HS-5 (cell line): ENCODE measurements around the gene RGS11.
"Not testable (repeated sequence)": the region's sequence is repeated elsewhere in the genome, so short reads cannot be mapped to it uniquely, and the experiment has no call there.

Experiments
- DNase-seq: peaks from one replicate; pipeline ENCODE4 v3.0.0-alpha.2; 2012; ENCODE audit warnings: low read depth

The RGS11 gene

GRCh38 chr16:263182-263774, 12.5 kb downstream of the RGS11 start:
- DNase-seq: no peak

DNA sequence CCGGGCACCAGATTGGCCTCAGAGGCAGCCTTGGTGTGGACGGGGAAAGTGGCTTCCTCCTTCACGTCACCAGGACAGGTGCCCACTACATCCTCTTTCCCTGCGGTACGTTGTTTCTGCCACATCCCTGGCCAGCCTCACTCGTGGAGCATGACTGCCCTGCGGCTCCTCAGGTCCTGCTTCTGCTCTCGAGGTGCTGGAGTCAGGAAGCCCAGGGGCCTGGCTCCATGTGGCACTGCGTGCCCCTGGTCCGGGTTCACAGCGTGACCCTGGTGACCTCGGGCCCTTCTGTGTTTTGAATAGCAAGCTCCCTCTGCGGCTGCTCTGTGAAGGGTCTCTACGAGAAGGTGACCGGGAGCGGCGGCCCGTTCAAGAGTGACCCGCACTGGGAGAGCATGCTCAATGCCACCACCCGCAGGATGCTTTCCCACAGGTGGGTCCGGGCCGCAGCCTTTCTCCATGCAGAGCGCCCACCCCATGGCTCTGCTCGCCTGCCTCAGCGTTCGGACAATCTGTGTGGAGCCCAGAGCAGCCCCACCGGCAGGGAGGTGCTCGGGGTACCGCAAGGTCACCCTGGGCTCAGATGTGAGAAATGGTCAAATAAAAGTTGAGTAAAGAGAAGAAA, 13.5 kb downstream of the RGS11 start:
- no peak for DNase-seq

GRCh38 chr16:261031-261691, 14.6 kb downstream of the RGS11 start:
- DNase-seq: no peak

DNA sequence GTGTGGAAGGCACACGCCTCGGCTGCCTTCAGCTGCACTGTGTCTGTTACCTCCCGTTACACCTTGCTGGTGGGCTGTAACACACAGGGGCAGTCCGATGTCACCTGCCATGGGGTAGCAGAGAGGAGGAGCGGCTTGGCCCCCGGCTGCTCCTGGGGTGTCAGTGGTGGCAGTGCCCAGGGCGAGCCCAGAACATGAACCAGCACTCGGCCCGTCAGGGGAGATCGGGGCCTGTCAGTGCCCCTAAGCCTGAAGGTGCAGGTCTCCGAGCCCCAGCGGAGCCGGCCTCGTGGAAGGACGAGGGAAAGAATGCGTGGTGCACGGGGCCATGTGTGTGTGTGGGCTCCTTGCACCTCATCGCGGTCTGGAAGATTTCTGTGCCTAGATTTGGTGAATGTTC, 15.4 kb downstream of the RGS11 start:
- DNase-seq: no peak

- DNase-seq: no peak
Measured at GRCh38 chr16:259814-260253, 15.9 kb downstream of the RGS11 start.

DNA sequence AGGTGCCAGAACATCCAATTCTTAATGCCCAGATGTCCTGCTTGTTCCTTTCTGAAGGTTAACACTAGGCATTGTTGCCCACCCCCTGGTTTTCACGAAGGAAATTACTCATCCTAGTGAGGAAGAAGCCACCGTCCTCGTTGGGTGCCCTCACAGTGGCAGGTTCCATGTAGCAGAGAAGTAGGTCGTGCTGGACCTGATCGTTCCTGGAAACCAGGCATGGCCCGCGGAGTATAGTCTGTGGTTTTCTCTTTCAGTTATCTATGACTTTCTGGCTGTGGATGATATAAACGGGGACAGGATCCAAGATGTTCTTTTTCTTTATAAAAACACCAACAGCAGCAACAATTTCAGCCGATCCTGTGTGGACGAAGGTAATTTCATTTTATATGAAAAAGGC, 16.5 kb downstream of the RGS11 start:
- DNase-seq: no peak

GRCh38 chr16:258091-258490, 17.7 kb downstream of the RGS11 start:
- not testable (repeated sequence) for DNase-seq

GRCh38 chr16:255183-255582, 20.6 kb downstream of the RGS11 start:
- DNase-seq: no peak

DNA sequence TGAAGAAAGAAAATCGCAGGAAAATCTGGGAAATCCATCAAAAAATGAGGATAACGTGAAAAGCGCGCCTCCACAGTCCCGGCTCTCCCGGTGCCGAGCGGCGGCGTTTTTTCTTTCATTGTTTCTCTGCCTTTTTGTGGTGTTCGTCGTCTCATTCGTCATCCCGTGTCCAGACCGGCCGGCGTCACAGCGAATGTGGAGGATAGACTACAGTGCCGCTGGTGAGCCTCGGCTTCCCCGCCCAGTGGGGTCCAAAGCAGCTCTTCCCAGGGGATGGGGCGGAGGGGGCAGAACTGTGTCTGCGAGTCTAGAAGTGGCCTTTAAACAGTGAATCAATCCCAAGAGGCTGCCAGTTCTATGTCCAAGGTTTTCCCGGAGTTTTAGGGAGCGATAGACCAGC, 21.3 kb downstream of the RGS11 start:
- no peak for DNase-seq

DNA sequence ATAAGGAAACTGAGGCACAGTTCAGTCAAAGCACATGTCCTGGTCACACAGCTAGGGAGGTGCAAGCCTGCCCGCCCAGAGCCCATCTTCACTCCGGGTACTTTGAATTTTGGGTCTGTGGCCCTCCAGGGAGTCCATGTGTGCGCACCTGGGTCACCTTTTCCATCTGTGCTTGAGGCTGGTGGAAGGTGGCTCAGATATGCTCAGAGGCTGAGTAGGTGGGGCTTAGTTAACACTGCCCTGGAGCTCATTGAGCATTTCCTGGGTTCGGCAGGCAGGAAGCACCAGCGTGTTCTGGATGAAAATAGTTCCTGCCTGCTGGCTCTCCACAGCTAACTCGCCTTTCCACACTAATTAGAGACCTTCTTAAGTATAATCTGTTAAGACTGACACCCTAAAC, 21.9 kb downstream of the RGS11 start:
- DNase-seq: no peak

DNA sequence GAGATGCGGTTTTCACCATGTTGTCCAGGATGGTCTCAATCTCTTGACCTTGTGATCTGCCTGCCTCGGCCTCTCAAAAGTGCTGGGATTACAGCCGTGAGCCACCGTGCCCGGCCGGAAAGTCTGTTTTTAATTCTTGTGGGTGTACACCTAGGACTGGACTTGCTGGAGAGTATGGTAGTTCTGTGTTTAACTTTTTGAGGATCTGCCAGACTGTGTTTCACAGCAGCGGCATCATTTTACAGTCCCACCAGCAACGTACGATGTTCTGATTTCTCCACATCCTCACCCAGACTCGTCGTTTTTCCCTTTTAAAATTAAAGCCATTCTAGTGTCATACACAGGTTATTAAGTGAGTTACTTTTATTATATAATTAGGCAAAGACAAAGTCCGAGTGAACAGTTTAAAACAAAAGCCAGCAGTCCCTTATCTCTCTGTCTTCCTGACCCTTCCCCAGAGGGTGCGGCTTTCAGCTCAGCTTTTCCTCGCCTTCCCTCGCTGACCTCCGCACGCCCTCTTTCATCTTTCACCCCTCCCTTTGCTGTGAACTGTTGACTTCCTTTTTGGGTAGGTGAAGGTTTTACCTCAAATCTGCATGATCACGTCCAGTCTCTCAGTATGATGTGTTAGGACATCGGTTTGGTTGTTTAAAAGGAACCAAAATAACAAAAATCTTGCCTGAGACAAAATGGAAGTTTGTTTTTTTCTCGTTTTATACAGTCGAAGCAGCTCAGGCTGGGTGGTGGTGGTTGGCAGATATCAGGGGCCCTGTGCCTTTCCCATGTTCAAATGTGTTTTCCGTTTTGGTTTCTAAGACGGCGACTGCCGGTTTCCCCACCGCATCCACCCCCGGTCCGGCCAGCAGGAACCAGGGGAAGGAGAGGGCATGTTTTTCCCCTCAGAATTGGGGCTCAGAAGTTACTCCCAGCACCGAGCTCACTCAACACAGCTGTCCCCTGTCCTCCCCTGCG, 23.1 kb downstream of the RGS11 start:
- no peak for DNase-seq

DNA sequence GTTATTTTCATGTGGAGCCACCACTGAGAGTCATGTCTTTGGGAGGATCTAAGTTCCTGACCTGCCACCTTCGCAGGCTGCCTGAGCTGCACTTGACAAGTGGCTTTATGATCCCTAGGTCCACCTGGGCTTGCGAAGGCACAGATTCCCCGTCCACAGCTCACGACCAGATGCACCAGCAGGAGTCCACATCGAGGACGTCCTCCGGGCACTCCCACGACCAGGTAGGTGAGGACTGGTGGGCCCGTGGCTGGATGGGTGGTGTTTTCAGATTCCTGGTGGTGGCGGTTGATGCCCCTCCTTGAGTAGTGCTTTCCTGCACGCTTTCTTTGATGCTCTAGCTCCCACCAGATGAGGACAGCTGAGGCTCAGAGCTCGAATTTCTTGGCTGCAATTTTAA, 26.3 kb downstream of the RGS11 start:
- DNase-seq: no peak

GRCh38 chr16:247027-247426, 28.7 kb downstream of the RGS11 start:
- no peak for DNase-seq

GRCh38 chr16:245105-245504, 30.6 kb downstream of the RGS11 start:
- no peak for DNase-seq

DNA sequence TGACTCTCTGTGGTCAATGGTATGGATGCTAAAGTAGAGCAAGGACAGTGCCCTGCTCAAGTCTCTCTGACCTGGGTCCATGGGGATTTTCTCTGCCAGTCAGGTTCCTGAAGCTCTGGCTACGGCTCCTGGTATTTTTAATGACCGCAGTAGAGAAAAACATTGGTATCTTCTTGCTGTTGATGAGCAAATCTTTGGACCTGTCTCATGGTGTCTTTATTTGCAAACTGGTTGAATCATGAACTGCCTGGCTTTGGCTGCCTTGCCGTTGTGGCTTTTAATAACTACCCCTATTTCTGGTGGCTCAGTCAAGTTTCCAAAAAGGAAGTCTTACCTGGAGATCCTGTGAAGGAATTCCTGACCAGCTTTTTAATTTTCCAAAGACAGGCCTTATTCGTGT, 32.4 kb downstream of the RGS11 start:
- DNase-seq: no peak

DNA sequence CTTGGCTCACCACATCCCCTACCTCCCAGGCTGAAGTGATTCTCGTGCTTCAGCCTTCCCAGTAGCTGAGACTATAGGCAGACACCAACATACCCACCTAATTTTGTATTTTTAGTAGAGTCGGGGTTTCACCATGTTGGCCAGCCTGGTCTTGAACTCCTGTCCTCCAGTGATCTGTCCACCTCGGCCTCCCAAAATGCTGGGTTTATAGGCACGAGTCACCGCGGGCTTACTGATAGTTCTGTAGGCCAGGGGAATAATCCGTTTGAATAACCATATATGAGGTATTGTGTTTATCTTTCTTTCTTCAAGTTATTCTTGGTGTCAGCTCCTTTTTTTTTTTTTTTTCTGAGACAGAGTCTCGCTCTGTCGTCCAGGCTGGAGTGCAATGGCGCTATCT, 33.5 kb downstream of the RGS11 start:
- DNase-seq: no peak

DNA sequence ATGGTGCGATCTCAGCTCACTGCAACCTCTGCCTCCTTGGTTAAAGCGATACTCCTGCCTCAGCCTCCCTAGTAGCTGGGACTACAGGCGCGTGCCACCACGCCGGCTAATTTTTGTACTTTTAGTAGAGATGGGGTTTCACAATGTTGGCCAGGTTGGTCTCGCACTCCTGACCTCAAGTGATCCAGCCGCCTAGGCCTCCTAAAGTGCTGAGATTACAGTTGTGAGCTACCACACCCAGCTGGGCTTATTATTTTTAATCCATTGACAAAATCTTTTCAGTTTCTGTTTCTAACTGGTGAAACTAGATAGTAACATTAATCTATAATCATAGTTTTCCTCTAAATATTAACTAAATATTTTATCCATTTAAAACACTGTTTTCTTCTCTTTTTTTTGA, 35.2 kb downstream of the RGS11 start:
- DNase-seq: no peak

- DNase-seq: no peak
Measured at GRCh38 chr16:239948-240277, 35.8 kb downstream of the RGS11 start.

- DNase-seq: peak; percentile 70
Measured at GRCh38 chr16:234468-235305, 41.1 kb downstream of the RGS11 start, which contains the start of gene FAM234A. TSS of gene FAM234A (plus strand) at chr16:234821. CDS start at chr16:254414, 19,593 bp downstream.

- no peak for DNase-seq
Measured at GRCh38 chr16:230949-231348, 44.8 kb downstream of the RGS11 start.

GRCh38 chr16:230351-230750, 45.4 kb downstream of the RGS11 start:
- not testable (repeated sequence) for DNase-seq
